Mesenchymal stem cell (in vitro differentiated cells and primary cell): ENCODE measurements around the gene ZNF212.

Source experiments
- DNase-seq: peaks from one replicate; pipeline ENCODE4 v3.0.0-alpha.2; 2013
- H2AFZ ChIP-seq: one replicate; pipeline ENCODE4 v1.6.1; 2013; ENCODE audit warnings: low read depth, mild to moderate bottlenecking, control low read depth, inconsistent platforms, low read length, moderate library complexity
- H2AK5ac ChIP-seq: 2 replicates; pipeline ENCODE4 v1.6.1; 2013; ENCODE audit warnings: low read length, moderate library complexity, mild to moderate bottlenecking, inconsistent platforms; ENCODE audit not compliant: severe bottlenecking
- H2BK120ac ChIP-seq: one replicate; pipeline ENCODE4 v1.6.1; 2013; ENCODE audit warnings: low read depth, mild to moderate bottlenecking, inconsistent platforms, low read length, moderate library complexity
- H2BK12ac ChIP-seq, 2 experiments: one replicate each; pipeline ENCODE4 v1.6.1; 2013; ENCODE audit warnings: inconsistent platforms in 2 of 2, low read length in 2 of 2, mild to moderate bottlenecking in 2 of 2, moderate library complexity in 2 of 2, control low read depth in 1 of 2
- H2BK15ac ChIP-seq: one replicate; pipeline ENCODE4 v1.6.1; 2013; ENCODE audit warnings: mild to moderate bottlenecking, low read depth, inconsistent platforms; ENCODE audit not compliant: poor library complexity, severe bottlenecking
- H2BK5ac ChIP-seq: 2 replicates; pipeline ENCODE4 v1.6.1; 2013; ENCODE audit warnings: low read depth, mild to moderate bottlenecking, low read length, control low read depth, inconsistent platforms; ENCODE audit not compliant: poor library complexity, severe bottlenecking
- H3K14ac ChIP-seq, 2 experiments: one replicate each; pipeline ENCODE4 v1.6.1; 2013; ENCODE audit warnings: inconsistent platforms in 2 of 2, low read length in 2 of 2, control low read depth in 1 of 2, mild to moderate bottlenecking in 1 of 2, moderate library complexity in 1 of 2
- H3K18ac ChIP-seq, 2 experiments: one replicate each; pipeline ENCODE4 v1.6.1; 2013; ENCODE audit warnings: inconsistent platforms in 2 of 2, low read length in 2 of 2, control low read depth in 1 of 2, low read depth in 1 of 2, mild to moderate bottlenecking in 1 of 2
- H3K23ac ChIP-seq, 2 experiments: one replicate each; pipeline ENCODE4 v1.6.1; 2013; ENCODE audit warnings: inconsistent platforms in 2 of 2, low read length in 2 of 2, mild to moderate bottlenecking in 2 of 2, moderate library complexity in 2 of 2, control low read depth in 1 of 2
- H3K27ac ChIP-seq: 2 replicates; pipeline ENCODE4 v1.5.1; 2013; ENCODE audit warnings: mild to moderate bottlenecking, moderate library complexity, low read length, control low read depth, inconsistent platforms; ENCODE audit not compliant: poor library complexity, severe bottlenecking
- H3K27me3 ChIP-seq, 2 experiments: 2 replicates each; pipeline versions ENCODE4 v1.6.1 to v1.7.0; 2013; ENCODE audit warnings: low read length in 2 of 2, mild to moderate bottlenecking in 2 of 2, moderate library complexity in 2 of 2, control low read depth in 1 of 2, inconsistent platforms in 1 of 2; ENCODE audit not compliant: control insufficient read depth in 1 of 2, insufficient read depth in 1 of 2
- H3K36me3 ChIP-seq, 2 experiments: 2 replicates each; pipeline versions ENCODE4 v1.6.1 to v1.7.0; 2013; ENCODE audit warnings: low read length in 2 of 2, control low read depth in 1 of 2, inconsistent platforms in 1 of 2, low read depth in 1 of 2, mild to moderate bottlenecking in 1 of 2; ENCODE audit not compliant: insufficient read depth in 2 of 2, control insufficient read depth in 1 of 2
- H3K4ac ChIP-seq, 2 experiments: one replicate each; pipeline ENCODE4 v1.6.1; 2013; ENCODE audit warnings: inconsistent platforms in 2 of 2, low read length in 2 of 2, mild to moderate bottlenecking in 2 of 2, moderate library complexity in 2 of 2, control low read depth in 1 of 2, low read depth in 1 of 2
- H3K4me1 ChIP-seq: 2 replicates; pipeline ENCODE4 v1.6.1; 2013; ENCODE audit warnings: low read depth, low read length, control low read depth; ENCODE audit not compliant: control insufficient read depth, insufficient read depth
- H3K4me2 ChIP-seq: 2 replicates; pipeline ENCODE4 v1.6.1; 2013; ENCODE audit warnings: low read length, mild to moderate bottlenecking, inconsistent platforms; ENCODE audit not compliant: poor library complexity, severe bottlenecking
- H3K4me3 ChIP-seq, 2 experiments: 2 replicates each; pipeline versions ENCODE4 v1.5.1 to v1.7.0; 2013; ENCODE audit warnings: low read length in 2 of 2, mild to moderate bottlenecking in 2 of 2, control low read depth in 1 of 2, low read depth in 1 of 2; ENCODE audit not compliant: insufficient read depth in 1 of 2
- H3K79me1 ChIP-seq: replicated peaks from 2 replicates; pipeline ENCODE4 v1.6.1; 2013; ENCODE audit warnings: mild to moderate bottlenecking, control low read depth, low read length, inconsistent platforms; ENCODE audit not compliant: poor library complexity, severe bottlenecking
- H3K9ac ChIP-seq: 2 replicates; pipeline ENCODE4 v1.7.0; 2013; ENCODE audit warnings: mild to moderate bottlenecking, low read length, moderate library complexity
- H3K9me3 ChIP-seq: 2 replicates; pipeline ENCODE4 v1.7.0; 2013; ENCODE audit warnings: mild to moderate bottlenecking, low read length; ENCODE audit not compliant: control insufficient read depth
- H4K8ac ChIP-seq: one replicate; pipeline ENCODE4 v1.6.1; 2013; ENCODE audit warnings: inconsistent platforms, mild to moderate bottlenecking, low read length, moderate library complexity
- H4K91ac ChIP-seq: one replicate; pipeline ENCODE4 v1.6.1; 2013; ENCODE audit warnings: mild to moderate bottlenecking, low read length, inconsistent platforms
- whole genome bisulfite sequencing: methylation state at CpG from one replicate; pipeline ENCODE4 v1.1.7; 2013; ENCODE audit warnings: mixed read lengths; 5-methylcytosine and 5-hydroxymethylcytosine counted together

Gene ZNF212

GRCh38 chr7:149198161-149198816 is 41.2 kb upstream of the ZNF212 start:
- DNase-seq = no peak
- Histone ChIP-seq H3K23ac (no peak overlapping the region), H3K36me3 (peaks cover 41 to 43% of the 10 kb centered on the region in 2 experiments), H3K4me1 (peaks cover 20% of the 10 kb centered on the region), H3K9me3 (no peaks in the 10 kb centered on the region), H3K27me3 (no peaks in the 10 kb centered on the region), H3K4me3 (no peak overlapping the region), H2AFZ (no peak overlapping the region), H3K4ac (no peak overlapping the region), H3K14ac (no peak overlapping the region), H3K4me2 (no peak overlapping the region), H4K91ac (no peak overlapping the region), H2BK120ac (no peak overlapping the region), H3K27ac (no peak overlapping the region), H2BK5ac (no peak overlapping the region), H2BK15ac (no peak overlapping the region), H4K8ac (no peak overlapping the region), H3K79me1 (peaks cover 14% of the 10 kb centered on the region), H2BK12ac (no peak overlapping the region), H3K9ac (no peak overlapping the region), H2AK5ac (no peak overlapping the region), H3K18ac (no peak overlapping the region)
- 98% methylated on average over 21 of the region's 22 CpGs for WGBS

GRCh38 chr7:149199234-149199995 is 40.0 kb upstream of the ZNF212 start:
- Histone ChIP-seq H3K4me3 (no peak overlapping the region), H3K14ac (no peak overlapping the region), H3K4me1 (peaks cover 20% of the 10 kb centered on the region), H2BK12ac (no peak overlapping the region), H3K36me3 (peaks cover 48 to 54% of the 10 kb centered on the region in 2 experiments), H3K9ac (no peak overlapping the region), H4K91ac (no peak overlapping the region), H2BK5ac (no peak overlapping the region), H2BK120ac (no peak overlapping the region), H3K27ac (peak overlapping the region; percentile 52), H3K4ac (no peak overlapping the region), H3K4me2 (no peak overlapping the region), H3K18ac (no peak overlapping the region), H3K23ac (no peak overlapping the region), H2AK5ac (no peak overlapping the region), H2AFZ (no peak overlapping the region), H3K27me3 (no peaks in the 10 kb centered on the region), H3K9me3 (no peaks in the 10 kb centered on the region), H4K8ac (no peak overlapping the region), H2BK15ac (no peak overlapping the region), H3K79me1 (peaks cover 21% of the 10 kb centered on the region)
- WGBS = 88% methylated on average over 6 of the region's 6 CpGs
- DNase-seq = no peak

GRCh38 chr7:149202831-149203231 is 36.6 kb upstream of the ZNF212 start:
- Histone ChIP-seq H4K8ac (no peak overlapping the region), H3K27ac (peak overlapping the region; percentile 7), H2BK15ac (no peak overlapping the region), H4K91ac (no peak overlapping the region), H3K9me3 (no peaks in the 10 kb centered on the region), H3K36me3 (peaks cover 78 to 84% of the 10 kb centered on the region in 2 experiments), H3K23ac (no peak overlapping the region), H3K79me1 (peaks cover 45% of the 10 kb centered on the region), H3K4me2 (no peak overlapping the region), H3K14ac (no peak overlapping the region), H3K4me3 (no peak overlapping the region), H3K27me3 (no peaks in the 10 kb centered on the region), H2AK5ac (no peak overlapping the region), H3K4ac (no peak overlapping the region), H3K4me1 (peaks cover 11% of the 10 kb centered on the region), H2AFZ (no peak overlapping the region), H2BK12ac (no peak overlapping the region), H3K18ac (no peak overlapping the region), H2BK120ac (no peak overlapping the region), H3K9ac (no peak overlapping the region), H2BK5ac (no peak overlapping the region)
- WGBS = 86% methylated on average over 6 of the region's 6 CpGs
- DNase-seq = peak; percentile 32

GRCh38 chr7:149205690-149206381 is 33.6 kb upstream of the ZNF212 start:
- no peak overlapping the region for H2AK5ac ChIP-seq
- no peak overlapping the region for H3K27ac ChIP-seq
- H3K4me2 ChIP-seq = no peak overlapping the region
- H3K14ac ChIP-seq = no peak overlapping the region
- H2BK5ac ChIP-seq = no peak overlapping the region
- no peaks in the 10 kb centered on the region for H3K27me3 ChIP-seq
- H4K91ac ChIP-seq = no peak overlapping the region
- peak overlapping the region; percentile 21 for H4K8ac ChIP-seq
- H3K9me3 ChIP-seq = no peaks in the 10 kb centered on the region
- no peak for DNase-seq
- no peak overlapping the region for H3K9ac ChIP-seq
- H3K4me3 ChIP-seq = no peak overlapping the region
- H3K4me1 ChIP-seq = peaks cover 3% of the 10 kb centered on the region
- peaks cover 52% of the 10 kb centered on the region for H3K79me1 ChIP-seq
- no peak overlapping the region for H2AFZ ChIP-seq
- H2BK120ac ChIP-seq = no peak overlapping the region
- no peak overlapping the region for H3K18ac ChIP-seq
- WGBS = 97% methylated on average over 18 of the region's 18 CpGs
- no peak overlapping the region for H2BK15ac ChIP-seq
- no peak overlapping the region for H2BK12ac ChIP-seq
- H3K36me3 ChIP-seq = peaks cover 73 to 86% of the 10 kb centered on the region in 2 experiments
- no peak overlapping the region for H3K23ac ChIP-seq
- H3K4ac ChIP-seq = no peak overlapping the region
